8988T (cell line): Measurements from ENCODE around the gene MSS51.

Source experiments
- DNase-seq: peaks from one replicate; pipeline ENCODE4 v3.0.0; 2011

The MSS51 gene

DNA sequence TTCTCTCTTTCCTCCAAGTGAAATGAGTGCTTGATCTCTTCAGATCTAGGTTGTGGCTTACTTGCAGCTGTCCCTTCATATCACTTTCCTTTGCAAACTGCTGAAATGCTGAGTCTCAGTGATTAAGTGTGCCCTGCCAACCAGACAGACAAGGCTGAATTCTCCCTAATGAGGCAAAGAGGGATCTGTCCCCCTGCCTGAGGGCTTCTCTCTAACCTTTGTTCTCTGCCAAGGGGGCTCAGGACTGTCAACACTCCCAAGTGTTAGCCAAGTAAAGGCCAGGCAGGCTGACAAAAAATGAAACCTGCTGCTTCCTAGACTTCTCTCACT, at the start of gene MSS51:
MSS51 (minus strand) TSS at position 24 of the 330 bp plus-strand sequence. CDS start 5,277 bp downstream, outside the sequence.
- DNase-seq = no peak

DNA sequence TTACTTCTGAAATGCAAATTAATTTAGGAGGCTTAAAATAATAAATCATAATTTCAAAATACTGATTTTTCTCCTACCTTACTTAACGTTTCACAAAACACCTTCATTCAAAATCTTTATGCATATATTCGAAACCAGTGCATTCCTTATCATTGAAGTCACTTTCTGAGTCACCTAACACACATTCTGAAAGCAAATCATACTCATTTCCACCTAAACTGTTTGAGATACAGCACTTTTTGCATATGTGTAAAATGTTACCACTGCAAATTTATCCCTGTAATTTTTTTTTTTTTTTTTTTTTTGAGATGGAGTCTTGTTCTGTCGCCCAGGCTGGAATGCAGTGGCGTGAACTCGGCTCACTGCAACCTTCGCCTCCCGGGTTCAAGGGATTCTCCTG, 46.8 kb upstream of the MSS51 start:
- no peak for DNase-seq

DNA sequence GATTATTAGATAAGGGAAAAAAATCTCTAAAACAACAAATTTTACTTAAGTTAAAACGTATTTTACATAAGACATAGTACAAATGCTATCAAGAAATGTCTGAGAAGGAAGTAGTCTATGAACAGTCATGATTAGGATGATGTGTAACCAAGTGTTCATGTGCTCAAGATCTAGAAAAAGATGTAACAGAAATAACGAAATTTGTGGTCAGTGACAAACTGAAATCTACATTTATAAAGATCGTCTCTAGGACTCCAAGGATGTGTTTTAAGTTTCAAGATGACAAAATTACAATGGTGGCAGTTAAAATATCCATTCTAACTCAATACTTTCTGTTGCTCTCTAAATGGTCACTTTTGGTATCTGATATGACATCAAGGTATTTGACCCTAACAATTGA, 45.3 kb upstream of the MSS51 start:
- no peak for DNase-seq

DNA sequence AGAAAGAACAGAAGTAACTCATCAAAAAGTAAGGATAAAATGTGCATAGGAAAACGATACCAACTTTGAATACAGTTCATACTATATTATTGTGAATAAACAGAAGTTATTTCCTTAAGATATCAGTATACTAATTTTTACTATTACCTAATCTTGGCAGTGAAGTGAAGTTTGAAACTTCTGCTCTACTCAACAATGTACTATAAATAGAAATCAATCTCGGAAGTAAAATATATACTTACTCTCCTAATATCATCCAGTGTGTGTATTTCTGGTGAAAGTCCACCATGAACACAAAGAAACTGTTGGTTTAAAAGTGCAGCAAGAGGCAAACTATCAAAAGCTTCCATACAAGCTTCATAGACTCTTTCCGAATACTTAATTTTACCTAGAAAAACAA, 37.9 kb upstream of the MSS51 start:
- DNase-seq = no peak

GRCh38 chr10:73469579-73469978, 36.2 kb upstream of the MSS51 start:
- no peak for DNase-seq

DNA sequence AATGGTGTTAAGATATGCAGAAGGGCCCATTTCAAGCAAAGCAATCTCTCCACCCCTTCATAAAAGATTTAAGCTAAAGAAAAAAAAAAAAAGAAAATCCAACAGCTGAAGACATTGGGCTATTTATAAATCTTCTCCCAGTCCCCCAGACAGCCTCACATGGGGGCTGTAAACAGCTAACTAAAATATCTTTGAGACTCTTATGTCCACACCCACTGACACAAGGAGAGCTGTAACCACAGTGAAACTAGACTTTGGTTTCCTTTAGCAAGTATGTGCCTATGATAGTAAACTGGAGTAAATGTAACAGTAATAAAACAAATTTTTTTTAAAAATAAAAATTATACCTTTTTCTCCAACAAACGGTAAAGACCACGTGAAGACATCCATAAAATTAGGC, 33.8 kb upstream of the MSS51 start:
- DNase-seq = no peak

DNA sequence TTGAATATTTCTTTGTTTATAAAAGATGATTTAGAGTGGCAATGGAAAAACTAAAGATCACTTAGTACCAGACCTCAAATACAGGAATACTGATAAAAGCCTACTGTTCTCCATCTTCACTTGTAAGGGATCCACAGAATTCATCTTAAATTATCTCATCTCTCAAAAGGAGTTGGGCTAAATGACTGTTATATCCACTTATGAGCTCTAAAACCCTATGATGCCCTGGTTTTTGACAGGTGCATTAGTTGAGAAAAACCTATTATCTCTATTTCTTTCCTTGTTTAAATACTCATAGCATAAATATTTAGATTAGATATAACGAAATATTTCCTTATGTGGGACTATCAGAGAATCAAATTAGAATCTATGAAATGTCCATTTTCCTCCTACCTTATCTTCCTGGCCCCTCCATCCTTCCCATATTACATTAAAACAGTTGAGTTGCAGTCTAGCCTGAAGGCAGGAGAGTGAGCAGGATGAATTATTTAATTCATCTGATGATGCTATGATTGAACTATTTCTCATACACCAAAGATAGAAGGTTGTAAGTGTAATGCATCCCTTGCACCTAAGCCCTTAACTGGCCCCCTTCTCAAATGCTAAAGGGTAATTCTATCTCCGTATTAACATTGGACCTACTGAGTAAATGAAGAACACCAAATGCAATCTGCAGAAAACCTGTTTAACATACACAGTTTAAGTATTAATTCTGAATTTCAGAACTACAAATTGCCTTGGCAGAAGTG, 32.8 kb upstream of the MSS51 start:
- DNase-seq = no peak

GRCh38 chr10:73460897-73461296, 27.5 kb upstream of the MSS51 start:
- no peak for DNase-seq

GRCh38 chr10:73459683-73460314, 26.4 kb upstream of the MSS51 start:
- DNase-seq = no peak

DNA sequence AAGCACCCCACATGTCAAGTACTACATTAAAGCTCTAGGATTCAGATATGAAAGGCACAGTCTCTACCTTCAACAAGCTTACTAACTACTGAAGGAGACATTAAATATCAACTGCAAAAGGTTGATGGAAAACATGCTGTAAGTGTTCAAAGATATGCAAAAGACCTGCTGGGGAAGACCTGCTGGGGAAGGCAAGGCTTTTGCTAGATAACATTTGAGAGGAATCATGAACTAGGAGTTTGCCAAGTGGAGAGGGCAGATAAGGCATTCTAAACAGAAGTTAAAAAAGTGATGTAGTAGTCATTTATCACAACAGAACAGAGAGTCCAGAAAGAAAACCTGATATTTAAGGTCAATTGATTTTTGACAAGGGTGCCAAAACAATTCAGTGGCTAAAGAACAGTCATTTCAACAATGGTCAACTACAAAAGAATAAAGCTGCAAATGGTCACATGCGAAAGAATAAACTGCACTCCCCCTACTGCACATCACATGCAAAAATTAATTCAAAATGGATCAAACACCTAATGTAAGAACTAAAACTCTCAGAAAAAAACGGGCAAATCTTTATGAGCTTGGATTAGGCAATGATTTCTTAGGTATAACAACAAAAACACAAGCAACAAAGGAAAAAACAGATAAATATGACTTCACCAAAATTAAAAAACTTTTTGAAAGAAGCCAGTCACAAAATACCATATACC, 23.0 kb upstream of the MSS51 start:
- DNase-seq = no peak

- no peak for DNase-seq
These were observed 15.8 kb upstream of the MSS51 start for GRCh38 chr10:73449113-73449512.

GRCh38 chr10:73448384-73448783, 15.0 kb upstream of the MSS51 start:
- DNase-seq = no peak

DNA sequence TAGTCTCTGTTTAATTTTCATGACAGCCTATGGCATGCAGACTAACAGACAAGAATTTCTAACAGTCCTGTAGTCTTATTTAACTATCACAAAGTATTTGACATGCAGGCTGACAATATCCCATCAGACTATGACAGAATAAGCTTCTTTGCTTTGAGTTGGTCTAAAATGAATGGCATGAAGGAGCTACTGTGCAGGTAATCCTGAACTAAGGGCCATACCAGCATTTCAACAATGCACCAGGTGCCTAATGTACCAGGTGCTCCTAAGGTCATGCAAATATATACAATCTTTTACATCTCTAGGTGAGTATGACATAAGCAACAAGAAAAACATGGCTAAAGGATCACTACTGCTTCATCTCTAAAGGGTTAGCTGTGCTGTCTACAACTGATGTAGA, 13.6 kb upstream of the MSS51 start:
- DNase-seq = no peak

GRCh38 chr10:73444457-73444856, 11.1 kb upstream of the MSS51 start:
- no peak for DNase-seq

- no peak for DNase-seq
These were observed 6.4 kb upstream of the MSS51 start for GRCh38 chr10:73439605-73440312.

- no peak for DNase-seq
These were observed 5.7 kb upstream of the MSS51 start for GRCh38 chr10:73439055-73439454.

DNA sequence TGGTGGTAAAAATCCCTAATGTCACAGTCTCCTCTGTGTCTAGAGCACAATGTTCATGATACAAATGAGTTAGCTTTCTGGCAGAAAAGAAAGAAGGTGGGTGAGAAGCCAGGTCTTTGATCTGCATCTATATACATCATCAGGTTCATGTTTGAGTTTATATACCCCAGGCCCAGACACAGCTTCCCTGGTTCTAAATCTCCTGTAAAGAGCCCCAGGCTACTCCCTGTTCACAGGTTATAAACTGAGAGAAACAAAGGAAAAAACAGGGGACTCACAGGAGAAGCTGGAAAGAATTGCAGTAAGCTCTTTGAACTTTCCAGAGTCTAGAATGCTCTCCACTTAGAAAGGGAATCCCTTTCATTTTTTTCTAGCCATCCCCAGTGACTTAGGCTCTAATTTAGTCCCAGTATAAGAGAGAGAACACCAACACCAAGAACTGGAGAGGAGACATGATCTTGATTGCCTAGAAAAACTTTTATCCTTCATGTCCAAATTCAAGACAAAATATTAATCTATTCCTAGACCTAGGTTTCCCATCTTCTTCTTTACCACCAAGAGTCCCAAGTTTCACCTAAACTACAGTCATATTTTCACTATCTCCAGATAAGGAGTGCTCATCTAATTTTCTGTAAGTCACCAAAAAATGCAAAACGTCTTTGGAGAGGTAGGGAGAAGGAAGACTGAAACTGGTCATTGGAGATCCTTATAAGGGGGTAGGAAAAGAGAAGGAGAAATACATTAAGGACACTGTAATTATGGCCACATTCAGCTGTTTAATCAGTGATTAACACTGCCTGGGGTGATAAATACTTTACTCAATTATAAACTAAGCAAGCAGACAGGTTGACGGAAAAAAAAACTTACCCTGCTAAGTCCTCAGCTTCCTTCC, 469 bp downstream of the MSS51 start:
- no peak for DNase-seq

GRCh38 chr10:73426318-73426717, 7.0 kb downstream of the MSS51 start:
- no peak for DNase-seq

- no peak for DNase-seq
These were observed 8.9 kb downstream of the MSS51 start for GRCh38 chr10:73424478-73424877.

GRCh38 chr10:73423309-73423708, 10.1 kb downstream of the MSS51 start:
- DNase-seq = no peak

DNA sequence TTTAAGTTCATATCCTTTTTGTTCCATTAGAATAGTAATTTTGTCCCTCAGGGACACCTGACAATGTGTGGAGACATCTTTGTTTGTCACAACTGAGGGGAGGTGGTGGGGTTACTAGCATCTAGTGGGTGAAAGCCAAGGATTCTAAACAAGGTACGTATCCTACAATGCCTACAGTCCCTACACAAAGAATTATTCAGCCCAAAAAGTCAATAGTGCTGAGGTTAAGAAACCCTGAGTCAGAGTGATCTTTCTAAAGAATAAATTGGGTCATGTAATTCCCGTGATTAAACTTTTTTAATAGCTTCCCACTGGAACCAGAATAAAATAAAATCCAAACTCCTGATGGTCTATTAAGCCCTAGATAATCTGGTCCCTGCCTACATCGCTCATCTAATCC, 16.8 kb downstream of the MSS51 start:
- DNase-seq = no peak

DNA sequence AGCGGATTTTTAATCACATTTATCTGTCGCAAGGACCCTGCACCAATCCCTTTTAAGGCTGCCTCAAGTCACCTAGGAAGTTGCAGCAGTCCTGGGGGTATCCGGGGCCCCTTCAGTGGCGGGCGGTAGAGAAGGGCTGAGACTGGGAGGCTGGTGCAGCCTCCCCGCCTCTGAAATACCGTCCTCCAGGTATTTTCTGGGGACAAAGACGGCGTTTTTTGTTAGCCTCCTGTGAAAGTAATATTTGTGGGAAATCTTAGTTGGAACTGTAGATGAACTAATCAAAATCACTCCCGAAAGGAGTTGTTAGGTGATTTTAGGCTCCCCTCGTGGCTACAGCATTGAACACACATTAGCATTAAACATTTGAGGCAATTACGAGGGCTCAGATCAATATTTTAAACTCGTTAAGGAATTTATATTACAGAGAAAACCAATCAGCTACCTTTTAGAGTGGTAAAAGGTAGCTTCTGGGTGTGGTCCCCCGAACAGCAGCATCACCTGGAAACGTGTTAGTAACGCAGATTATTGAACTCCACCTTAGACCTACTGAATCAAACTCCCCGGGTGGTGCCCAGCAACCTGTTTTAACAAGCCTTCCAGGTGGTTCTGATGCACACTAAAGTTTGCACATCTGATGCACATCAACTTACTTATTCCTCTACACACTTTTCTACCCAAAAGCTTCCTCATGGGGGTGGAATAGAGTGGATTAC, 19.0 kb downstream of the MSS51 start:
- no peak for DNase-seq
